Heart left ventricle (tissue), 16 donors: ENCODE data around the gene P2RX3. TPM values are rescaled to one million over a fixed set of nuclear protein-coding genes. Genes with fewer than 3 reads are reported as not detected.
"Not testable (repeated sequence)": the region's sequence is repeated elsewhere in the genome, so short reads cannot be mapped to it uniquely, and the experiment has no call there.

ENCODE experiments used
- ATAC-seq, 4 donors: fragments of 200-7000 bp; cut with Tn5 transposase; one replicate each; pipeline ENCODE4 v1.9.1; 2020 to 2022; ENCODE audit warnings: moderate library complexity in 4 of 4, mild to moderate bottlenecking in 3 of 4, moderate number of reproducible peaks in 1 of 4
- DNase-seq, 5 donors: peaks; one replicate each; pipeline ENCODE4 v3.0.0-alpha.2; 2020
- H3K27ac ChIP-seq, 12 donors: fragments of 200-600 bp; sonication (generic) in 4 of 12; one replicate each; pipeline versions ENCODE4 v1.5.0 to v1.8.0; 2016 to 2022; ENCODE audit warnings: mild to moderate bottlenecking in 2 of 12
- H3K27me3 ChIP-seq, 9 donors: fragments of 200-600 bp; sonication (generic) in 2 of 9; one replicate each; pipeline versions ENCODE4 v1.5.1 to v1.8.0; 2016 to 2022; ENCODE audit warnings: mild to moderate bottlenecking in 3 of 9
- H3K36me3 ChIP-seq, 9 donors: fragments of 200-600 bp; sonication (generic) in 2 of 9; one replicate each; pipeline versions ENCODE4 v1.5.0 to v1.8.0; 2018 to 2022; ENCODE audit warnings: mild to moderate bottlenecking in 2 of 9
- H3K4me1 ChIP-seq, 12 donors: fragments of 200-600 bp; sonication (generic) in 4 of 12; one replicate each; pipeline versions ENCODE4 v1.5.0 to v1.8.0; 2016 to 2022; ENCODE audit warnings: mild to moderate bottlenecking in 3 of 12
- H3K4me3 ChIP-seq, 12 donors: fragments of 200-600 bp; sonication (generic) in 4 of 12; one replicate each; pipeline versions ENCODE4 v1.5.0 to v1.8.0; 2017 to 2022; ENCODE audit warnings: mild to moderate bottlenecking in 9 of 12, moderate library complexity in 4 of 12
- H3K9me3 ChIP-seq, 12 donors: fragments of 200-600 bp; sonication (generic) in 4 of 12; one replicate each; pipeline versions ENCODE4 v1.5.0 to v1.8.0; 2016 to 2022; ENCODE audit warnings: mild to moderate bottlenecking in 1 of 12
- CTCF ChIP-seq, 12 donors: fragments of 200-600 bp; sonication (generic) in 4 of 12; IDR thresholded peaks; one replicate each; pipeline versions ENCODE4 v1.5.0 to v1.8.0; 2018 to 2022; ENCODE audit warnings: antibody characterized with exemption in 12 of 12, mild to moderate bottlenecking in 5 of 12
- POLR2A ChIP-seq, 2 donors: fragments of 450-650 bp; IDR thresholded peaks; one replicate each; pipeline ENCODE4 v1.6.1; 2017; ENCODE audit warnings: antibody characterized with exemption in 2 of 2, mild to moderate bottlenecking in 2 of 2, moderate library complexity in 2 of 2
- WGBS, 4 donors: extraction: QIAGEN DNeasy Blood & Tissue Kit in 2 of 4; methylation state at CpG; one replicate each; pipeline versions ENCODE4 v1.1.5 to v1.1.7; 2013 to 2018; 5-methylcytosine and 5-hydroxymethylcytosine counted together
- intact Hi-C, 10 donors: fragments of 100-400 bp; cut with DNase I; formaldehyde crosslinking; loops; one replicate each; pipeline versions ENCODE4 v1.11.1 to v1.14.2; 2022
- polyA plus RNA-seq, 2 donors: library from polyadenylated mRNA; stranded (reverse); fragments of 200-250 nt; gene quantifications; one replicate each; pipeline ENCODE4 v1.2.3, GENCODE V29; 2013
- total RNA-seq, 9 donors: library from RNA; depleted of rRNA in 2 of 9; stranded (reverse); fragments of >200 nt in 2 of 9; fragmentation: NEBNext Ultra II Directional in 3 of 9; extraction: Animal tissue kit (Norgen Biotek cat#: 25700) in 3 of 9; gene quantifications; one replicate each; pipeline versions ENCODE4 v1.1.0 to v1.2.4, GENCODE V29; 2016 to 2023
- donor health status: ischemic (EF 13 %, LVEDD 7.1; RV severe dilation, severe dysfunction).
- donor health status: healthy with polysubstance abuse.
- donor health status: DM: no; HTN: yes; CAD: no.
- donor health status: DM: no; HTN: no; CAD: no.
- donor health status: ischemic (EF 25% LVEDD 6.9; RV normal size, moderate dysfunction).
- donor health status: ischemic (EF 25% LVEDD 5.7; RV mildly dilated, moderate dysfunction).
- donor health status: healthy.
- donor health status: DM: yes; HTN: yes; CAD: no.
- donor health status: ischemic (EF 35%, LVEDD 5.7; RV mildly dilated, moderate dysfunction).
- donor health status: nonischemic (EF 11% LVEDD 7.7; RV severe dilation, severe dysfunction).
- donor health status: DM: yes; HTN: yes; CAD: no.
- donor health status: PGD.
- donor health status: ischemic (EF 29% LVEDD 5.4; RV normal size, mild dysfunction).
- donor health status: nonischemic (EF 23%, LVEDD 6.1; RV moderate dilation, normal function).

P2RX3 gene
- total and polyA plus RNA-seq, 11 donors: 0.35 to 7.1 (median 1.3) TPM

- WGBS, 4 donors: 82 to 88% (median 86%) methylated on average over 2 of the region's 2 CpGs
- intact Hi-C loops: no loop called here
- TF ChIP-seq CTCF (IDR thresholded peaks at IDR 0.05) (no peak), POLR2A (IDR thresholded peaks at IDR 0.05) (no peak)
- Histone ChIP-seq H3K27me3 (no peaks in the 10 kb centered on the region), H3K4me1 (peaks cover 0 to 21% (median 6%) of the 10 kb centered on the region in 12 donors), H3K36me3 (peaks cover 0 to 20% (median 11%) of the 10 kb centered on the region in 9 donors), H3K9me3 (peaks cover 0 to 25% (median 5%) of the 10 kb centered on the region in 12 donors), H3K27ac (no peak overlapping the region), H3K4me3 (no peak overlapping the region)
- ATAC-seq (peak in 3 of 4 donors; percentile 52 to 66 (median 63)), DNase-seq (no peak)
Measured at GRCh38 chr11:57294225-57295131, 43.7 kb upstream of the P2RX3 start.

GRCh38 chr11:57296205-57296604 lies 41.9 kb upstream of the P2RX3 start:
- ATAC-seq, H3K4me3 ChIP-seq, intact Hi-C loops, H3K27ac ChIP-seq, DNase-seq, H3K27me3 ChIP-seq: not testable (repeated sequence)
- H3K9me3 ChIP-seq: peaks cover 0 to 37% (median 12%) of the 10 kb centered on the region in 12 donors
- H3K4me1 ChIP-seq: peaks cover 0 to 20% (median 6%) of the 10 kb centered on the region in 12 donors
- WGBS, 4 donors: 88 to 95% (median 91%) methylated on average over 3 of the region's 3 CpGs
- H3K36me3 ChIP-seq: peaks cover 6 to 37% (median 28%) of the 10 kb centered on the region in 9 donors

- no peak for DNase-seq
- TF ChIP-seq POLR2A (IDR thresholded peaks at IDR 0.05): no peak
- no peak for TF ChIP-seq CTCF (IDR thresholded peaks at IDR 0.05)
Measured at GRCh38 chr11:57297221-57297620, 40.9 kb upstream of the P2RX3 start.

GRCh38 chr11:57299150-57299737 lies 38.9 kb upstream of the P2RX3 start:
- intact Hi-C loops: no loop called here
- ATAC-seq (no peak), DNase-seq (no peak)
- TF ChIP-seq POLR2A (IDR thresholded peaks at IDR 0.05) (no peak), CTCF (IDR thresholded peaks at IDR 0.05) (no peak)
- Histone ChIP-seq H3K4me3 (no peak overlapping the region), H3K27ac (no peak overlapping the region), H3K4me1 (peaks cover 0 to 17% (median 6%) of the 10 kb centered on the region in 12 donors), H3K36me3 (peaks cover 6 to 63% (median 50%) of the 10 kb centered on the region in 9 donors), H3K9me3 (peaks cover 0 to 37% (median 12%) of the 10 kb centered on the region in 12 donors), H3K27me3 (no peaks in the 10 kb centered on the region)
- 97 to 98% (median 98%) methylated on average over 5 of the region's 5 CpGs for WGBS, 4 donors

More at GRCh38 chr11:57297221-57297620, 40.9 kb upstream of the P2RX3 start:
- H3K4me1 ChIP-seq: peaks cover 0 to 20% (median 6%) of the 10 kb centered on the region in 12 donors
- ATAC-seq: no peak
- peaks cover 6 to 47% (median 38%) of the 10 kb centered on the region in 9 donors for H3K36me3 ChIP-seq
- WGBS, 4 donors: 88 to 97% (median 94%) methylated on average over 2 of the region's 2 CpGs
- intact Hi-C loops: no loop called here
- H3K27ac ChIP-seq: no peak overlapping the region
- no peaks in the 10 kb centered on the region for H3K27me3 ChIP-seq
- no peak overlapping the region for H3K4me3 ChIP-seq
- H3K9me3 ChIP-seq: peaks cover 0 to 37% (median 12%) of the 10 kb centered on the region in 12 donors
